Head of caudate nucleus (tissue), 42 donors: ENCODE measurements around the gene NR3C2.
A peak's percentile ranks its signal among the peaks of the same experiment; 100 is the strongest.

Experiments used
- DNase-seq, 42 donors: peaks; one replicate each; pipeline versions ENCODE4 v3.0.0 to v3.0.0-alpha.2; 2020 to 2021; ENCODE audit warnings: mixed read lengths in 7 of 42
- intact Hi-C: fragments of 100-400 bp; cut with DNase I; formaldehyde crosslinking; loops from one replicate; pipeline ENCODE4 v1.15.0; 2022

The NR3C2 gene

GRCh38 chr4:148441986-148442831, at the start of gene NR3C2:
NR3C2 (minus strand) TSS chr4:148442414.
- intact Hi-C loops: no loop called here
- DNase-seq: peak; percentile 99 to 100 (median 100)

DNA sequence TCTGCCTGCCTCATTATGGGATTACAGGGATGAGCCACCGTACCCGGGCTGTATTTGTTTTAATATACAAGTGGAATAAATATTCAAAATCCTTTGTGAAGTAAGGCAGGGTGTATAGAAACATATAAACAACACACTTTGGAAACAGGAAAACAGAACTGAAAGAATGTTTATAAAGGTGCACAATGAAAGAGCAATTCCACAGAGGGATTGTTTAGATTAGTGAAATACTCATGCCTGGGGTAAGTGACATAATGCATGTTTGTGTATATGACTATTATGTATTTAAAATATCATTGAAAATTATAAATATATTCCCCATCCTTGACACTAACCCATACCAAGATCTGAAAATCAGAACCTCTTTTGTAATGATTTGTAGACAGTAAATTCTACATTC, 45.0 kb upstream of the NR3C2 start:
- no peak for DNase-seq

DNA sequence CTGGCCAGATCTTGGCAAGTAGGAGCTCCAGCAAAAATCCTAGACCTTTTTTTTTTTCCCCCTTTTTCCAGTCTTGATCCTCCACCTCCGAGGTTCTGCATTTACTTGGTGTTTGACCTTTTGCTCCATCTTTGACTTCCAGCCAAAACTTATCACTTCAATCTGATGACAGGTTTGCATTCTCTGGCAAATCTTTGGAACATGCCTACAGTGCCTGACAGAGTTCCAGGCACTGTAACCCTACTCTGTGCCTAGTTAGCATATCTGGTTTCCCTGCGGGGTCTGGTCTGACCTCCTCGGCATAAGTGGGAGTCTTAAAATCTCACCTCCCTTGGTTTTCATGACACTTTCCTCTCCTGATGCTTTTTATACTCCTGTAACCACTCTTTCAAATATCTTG, 39.4 kb upstream of the NR3C2 start:
- no peak for DNase-seq
- intact Hi-C loops: no loop called here

More for the DNA sequence above, 45.0 kb upstream of the NR3C2 start:
- intact Hi-C loops: no loop called here

- DNase-seq: no peak
- intact Hi-C loops: no loop called here
Observed at GRCh38 chr4:148477276-148477675, 35.1 kb upstream of the NR3C2 start.

GRCh38 chr4:148469938-148470337, 27.7 kb upstream of the NR3C2 start:
- intact Hi-C loops: no loop called here
- peak in 3 of 42 donors; percentile 2 to 46 (median 11) for DNase-seq

DNA sequence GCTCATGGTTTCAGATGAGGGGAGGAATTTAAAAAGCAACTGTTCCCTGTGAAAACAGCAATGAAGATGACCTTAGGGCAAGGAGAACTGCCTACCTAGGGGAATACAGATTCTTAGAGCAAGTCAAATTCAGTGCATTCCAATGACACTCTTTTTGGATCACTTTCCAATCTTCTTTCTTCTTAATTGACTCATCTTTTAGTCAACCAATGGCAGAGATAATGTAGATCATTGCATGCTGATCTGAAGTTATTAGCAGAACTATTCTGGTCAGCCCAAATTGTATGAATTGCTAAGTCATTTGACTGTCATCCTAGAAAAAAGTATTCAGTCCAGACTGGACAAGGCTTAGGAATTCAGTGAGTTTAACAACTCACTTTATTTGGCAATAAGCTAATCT, 12.6 kb upstream of the NR3C2 start:
- DNase-seq: no peak
- intact Hi-C loops: no loop called here

- intact Hi-C loops: no loop called here
- DNase-seq: no peak
Observed at GRCh38 chr4:148453833-148454232, 11.6 kb upstream of the NR3C2 start.

DNA sequence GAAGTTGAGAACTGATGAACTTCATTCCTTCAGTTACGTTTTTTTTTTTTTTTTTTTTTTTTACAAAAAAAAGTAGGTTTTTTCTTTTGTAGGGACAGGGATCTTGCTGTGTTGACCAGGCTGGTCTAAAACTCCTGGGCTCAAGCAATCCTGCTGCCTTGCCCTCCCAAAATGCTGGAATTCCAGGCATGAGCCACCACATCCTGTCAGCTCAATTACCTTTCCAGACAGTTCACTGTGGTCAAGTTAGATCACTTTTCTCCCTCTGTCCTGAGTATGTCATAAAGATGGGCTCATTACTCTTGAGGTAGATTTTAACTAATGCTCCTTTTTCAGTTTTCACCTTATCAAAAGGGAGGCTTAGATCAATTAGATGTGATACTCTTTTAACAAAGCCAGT, 10.8 kb upstream of the NR3C2 start:
- intact Hi-C loops: no loop called here
- DNase-seq: no peak

- intact Hi-C loops: no loop called here
- DNase-seq: no peak
Observed at GRCh38 chr4:148449921-148450320, 7.7 kb upstream of the NR3C2 start.

GRCh38 chr4:148448141-148448540, 5.9 kb upstream of the NR3C2 start:
- intact Hi-C loops: no loop called here
- DNase-seq: no peak

DNA sequence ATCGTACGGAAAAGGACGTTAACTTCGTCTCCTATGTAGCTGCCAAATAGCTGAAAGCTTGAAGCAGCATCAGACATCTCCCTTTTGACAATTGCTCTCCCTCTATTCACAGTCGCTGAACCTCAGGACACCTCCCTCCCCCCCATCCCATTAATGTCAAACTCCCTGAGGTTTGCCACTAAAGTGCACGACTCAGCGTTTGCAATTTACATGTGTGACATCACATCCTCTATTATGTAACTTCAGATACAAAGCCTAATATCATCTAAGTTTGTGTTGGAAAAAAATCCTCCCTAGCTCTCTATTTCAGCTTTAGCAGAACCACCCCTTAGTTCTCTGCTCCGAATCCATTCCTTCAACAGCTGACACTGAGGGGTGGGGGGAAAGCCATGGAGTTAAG, 5.5 kb upstream of the NR3C2 start:
- DNase-seq: peak in 25 of 42 donors; percentile 13 to 70 (median 32)
- intact Hi-C loops: no loop called here

DNA sequence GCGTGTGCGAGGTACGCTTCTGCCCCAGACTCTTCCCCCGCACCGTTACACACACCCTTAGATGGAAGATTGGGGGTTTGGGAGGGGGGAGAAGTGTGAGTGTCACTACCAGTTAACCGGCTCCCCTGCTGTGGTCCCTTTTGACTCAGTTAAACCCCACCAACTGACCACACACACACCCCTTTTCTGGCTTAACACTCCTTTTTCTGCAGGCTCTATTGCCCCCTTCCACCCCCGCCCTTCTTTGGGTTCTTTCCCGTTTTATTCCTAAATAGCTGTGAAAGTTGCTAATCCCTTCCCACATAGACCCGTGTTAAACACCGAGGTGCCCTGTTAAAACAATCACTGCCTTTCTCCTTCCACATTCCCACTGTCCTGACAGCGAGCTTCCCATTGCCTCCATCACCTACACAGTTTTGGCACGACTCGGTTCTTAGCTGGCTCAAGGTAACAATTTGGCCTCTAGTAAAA, 3.7 kb upstream of the NR3C2 start:
- peak in 8 of 42 donors; percentile 7 to 50 (median 27) for DNase-seq
- intact Hi-C loops: no loop called here

DNA sequence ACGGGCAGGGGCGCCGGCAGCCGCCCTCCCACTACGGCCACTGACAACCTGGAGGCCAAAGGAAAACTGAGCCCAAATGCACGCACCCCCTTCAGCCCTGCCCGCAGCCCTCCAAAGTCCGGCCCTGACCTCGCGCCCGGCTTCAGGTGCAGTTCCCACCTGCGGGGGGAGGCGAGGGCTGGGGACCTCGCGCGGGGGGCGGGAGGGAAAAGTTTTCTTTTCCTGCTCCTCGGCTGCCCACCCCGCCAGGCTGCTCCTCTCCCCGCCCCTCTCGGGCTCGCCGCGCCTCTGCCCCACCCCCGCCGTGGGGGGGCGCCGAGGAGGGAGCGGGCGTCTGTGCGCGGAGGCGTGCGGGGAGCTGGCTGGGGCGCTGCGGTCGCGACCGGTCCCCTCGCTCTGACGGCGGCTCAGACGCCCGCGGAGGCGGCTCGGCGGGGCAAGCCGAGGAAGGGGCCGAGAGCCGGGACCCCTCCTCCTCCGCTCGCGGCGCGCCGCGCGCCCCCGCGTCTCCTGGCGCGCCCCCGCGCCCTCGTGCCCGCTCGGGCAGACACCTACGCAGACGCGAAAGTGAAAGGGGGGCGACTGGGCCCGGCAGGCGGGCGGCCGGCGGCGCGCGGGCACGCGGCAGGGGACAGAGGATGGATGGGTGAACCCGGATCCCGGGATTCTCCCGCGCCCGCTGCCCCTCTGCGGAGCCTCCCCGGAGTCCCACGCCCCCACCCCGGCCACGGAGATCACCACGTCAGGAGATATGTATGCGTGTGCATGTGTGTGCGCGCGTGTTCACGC, 3.1 kb upstream of the NR3C2 start:
- intact Hi-C loops: no loop called here

DNA sequence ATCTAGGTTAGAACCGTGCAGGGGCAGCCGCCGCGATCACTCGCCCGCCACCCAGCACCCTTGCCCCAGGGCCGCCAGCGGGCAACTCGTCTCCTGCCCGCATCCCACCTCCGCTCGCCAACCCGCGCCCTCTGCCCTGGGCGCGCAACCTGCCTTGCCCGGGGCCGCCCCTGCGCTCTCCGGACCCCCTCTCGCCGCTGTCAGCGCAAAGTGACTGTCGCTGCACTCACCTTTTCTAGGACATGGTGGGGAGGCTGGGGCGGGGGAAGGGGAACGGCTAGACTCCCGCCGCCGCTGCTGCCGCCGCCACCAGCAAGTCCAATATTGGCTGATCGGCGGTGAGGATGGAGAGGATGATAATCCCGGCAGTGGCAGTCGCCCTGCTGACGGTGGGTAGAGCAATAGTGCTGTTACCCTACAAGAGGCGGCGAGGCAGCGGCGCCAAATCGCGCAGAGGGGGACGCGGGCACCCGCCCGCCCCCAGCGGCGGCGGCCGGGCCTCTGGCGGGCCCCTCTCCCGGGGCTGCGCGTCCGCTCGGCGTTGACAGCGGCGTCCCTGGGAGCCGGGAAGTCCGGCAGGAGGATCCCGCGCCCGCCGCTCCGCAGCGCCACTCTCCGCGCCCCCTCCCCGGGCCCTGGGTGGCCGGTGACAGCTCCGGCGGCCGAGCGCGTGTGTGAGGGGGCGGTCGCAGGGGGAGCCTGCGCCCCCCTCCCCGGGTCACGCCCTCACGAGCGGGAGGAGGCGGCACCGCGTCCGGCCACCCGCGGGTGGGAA, 2.3 kb upstream of the NR3C2 start:
- intact Hi-C loops: no loop called here
- peak in 41 of 42 donors; percentile 12 to 69 (median 41) for DNase-seq

More for the DNA sequence above, 3.1 kb upstream of the NR3C2 start:
- peak in 41 of 42 donors; percentile 17 to 82 (median 66) for DNase-seq

GRCh38 chr4:148443512-148444295, 1.5 kb upstream of the NR3C2 start:
- intact Hi-C loops: no loop called here
- peak in 38 of 42 donors; percentile 8 to 64 (median 30) for DNase-seq

GRCh38 chr4:148442832-148443511, 758 bp upstream of the NR3C2 start:
- intact Hi-C loops: no loop called here
- DNase-seq: peak in 17 of 42 donors; percentile 13 to 67 (median 27)

GRCh38 chr4:148441624-148441985, 609 bp downstream of the NR3C2 start:
- intact Hi-C loops: no loop called here
- DNase-seq: peak in 23 of 42 donors; percentile 7 to 51 (median 21)

DNA sequence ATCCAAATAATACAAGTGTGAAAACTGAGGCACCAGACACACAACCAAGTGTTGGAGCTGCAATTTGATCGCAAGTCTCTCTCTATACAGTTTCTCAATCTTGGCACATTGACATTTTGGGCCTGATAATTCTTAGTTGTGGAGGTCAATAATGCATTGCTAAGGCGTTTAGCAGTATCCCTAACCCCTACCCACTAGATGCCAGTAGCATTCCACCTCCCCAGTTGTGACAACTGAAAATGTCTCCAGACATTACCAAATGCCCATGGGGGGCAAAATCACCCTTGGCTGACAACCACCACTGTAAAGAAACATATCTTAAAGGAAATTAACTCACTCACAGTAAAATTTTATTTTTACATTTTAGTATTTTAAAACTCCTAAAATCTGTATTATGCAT, 4.2 kb downstream of the NR3C2 start:
- DNase-seq: no peak
- intact Hi-C loops: no loop called here
